GM12878 (cell line): ENCODE measurements around the gene CKMT2. TPM values are rescaled to one million over a fixed set of nuclear protein-coding genes. Genes with fewer than 3 reads are reported as not detected.

Source experiments
- ATAC-seq: fragments of 200-7000 bp; cut with Tn5 transposase; 3 replicates; pipeline ENCODE4 v1.9.1; 2020; ENCODE audit warnings: mild to moderate bottlenecking, moderate library complexity
- BruUV-seq: library from RNA; stranded (reverse); fragments of 400-500 nt; replicated peaks from 2 replicates; lab custom pipeline; 2021; lab: Mats Ljungman, UMichigan
- CTCF ChIA-PET: fragments of 300-600 bp; sonication (Branson Sonifier 250); formaldehyde crosslinking; extraction: SDS; loops from one replicate; lab custom pipeline; 2021; ENCODE audit warnings: inconsistent platforms; lab: Yijun Ruan, JAX
- POLR2A ChIA-PET: fragments of 350-600 bp; formaldehyde crosslinking; extraction: SDS; loops from one replicate; lab custom pipeline; 2021; ENCODE audit warnings: inconsistent platforms; lab: Charles Lee
- RAD21 ChIA-PET: fragments of 300-600 bp; sonication (Branson Sonifier 250); formaldehyde crosslinking; loops from one replicate; lab custom pipeline; 2023; ENCODE audit warnings: antibody characterized with exemption; ENCODE audit not compliant: unreplicated experiment; lab: Charles Lee
- SMC1A ChIA-PET: fragments of 300-600 bp; sonication (Branson Sonifier 250); formaldehyde crosslinking; loops from one replicate; lab custom pipeline; 2023; ENCODE audit not compliant: unreplicated experiment, uncharacterized antibody; lab: Charles Lee
- DNase-seq: peaks from one replicate; pipeline ENCODE4 v3.0.0-alpha.2; 2011; ENCODE audit warnings: low read depth, low spot score
- FAIRE-seq: peaks from 3 replicates; lab custom pipeline; 2011; peaks lifted over from hg19 to GRCh38; lab: Jason Lieb, UNC
- H2AFZ ChIP-seq: 2 replicates; pipeline ENCODE4 v1.6.0; 2011; ENCODE audit warnings: low read depth, low read length, control low read depth; ENCODE audit not compliant: control insufficient read depth
- H3K27ac ChIP-seq: 2 replicates; pipeline ENCODE4 v1.5.1; 2011; ENCODE audit warnings: control low read depth; ENCODE audit not compliant: control insufficient read depth, insufficient read depth
- H3K27me3 ChIP-seq, 2 experiments: replicated peaks in 1 of 2; 2 replicates each; pipeline versions ENCODE4 v1.6.0 to v1.6.1; 2011; ENCODE audit warnings: low read length in 1 of 2; ENCODE audit not compliant: control insufficient read depth in 2 of 2, insufficient read depth in 2 of 2
- H3K36me3 ChIP-seq, 2 experiments: 2 replicates each; pipeline ENCODE4 v1.5.1; 2011; ENCODE audit warnings: low read length in 1 of 2; ENCODE audit not compliant: control insufficient read depth in 2 of 2, insufficient read depth in 2 of 2
- H3K4me1 ChIP-seq: 2 replicates; pipeline ENCODE4 v1.6.1; 2011; ENCODE audit warnings: mild to moderate bottlenecking, low read length, moderate library complexity, mixed read lengths; ENCODE audit not compliant: control insufficient read depth, insufficient read depth
- H3K4me2 ChIP-seq: 2 replicates; pipeline ENCODE4 v1.6.0; 2011; ENCODE audit warnings: control low read depth; ENCODE audit not compliant: control insufficient read depth, insufficient read depth
- H3K4me3 ChIP-seq: fragments of 200-600 bp; sonication (generic); 2 replicates; pipeline ENCODE4 v1.5.1; 2016
- H3K79me2 ChIP-seq: 2 replicates; pipeline ENCODE4 v1.6.0; 2011; ENCODE audit warnings: low read length; ENCODE audit not compliant: control insufficient read depth, insufficient read depth
- H3K9ac ChIP-seq: 2 replicates; pipeline ENCODE4 v1.8.0; 2011; ENCODE audit warnings: low read length, control low read depth, mixed read lengths; ENCODE audit not compliant: control insufficient read depth, insufficient read depth
- H3K9me3 ChIP-seq: replicated peaks from 3 replicates; pipeline ENCODE4 v1.5.1; 2011; ENCODE audit warnings: mild to moderate bottlenecking, low read length; ENCODE audit not compliant: control insufficient read depth, insufficient read depth
- H4K20me1 ChIP-seq: 2 replicates; pipeline ENCODE4 v1.6.0; 2011; ENCODE audit not compliant: control insufficient read depth, insufficient read depth
- CBX3 ChIP-seq: fragments of 200-600 bp; sonication (generic); IDR thresholded peaks from 2 replicates; pipeline ENCODE4 v1.6.1; 2016; ENCODE audit warnings: low read depth, borderline replicate concordance
- CHD4 ChIP-seq: fragments of 200-600 bp; sonication (generic); IDR thresholded peaks from 2 replicates; pipeline ENCODE4 v1.6.1; 2016; ENCODE audit warnings: mild to moderate bottlenecking
- ETV6 ChIP-seq, 2 experiments: fragments of 450-650 bp in 1 of 2; IDR thresholded peaks in 1 of 2; conservative IDR thresholded peaks in 1 of 2; 2 replicates each; pipeline ENCODE4 v1.6.1; 2014; ENCODE audit warnings: antibody characterized with exemption in 1 of 2, borderline replicate concordance in 1 of 2, low read depth in 1 of 2, mild to moderate bottlenecking in 1 of 2, moderate library complexity in 1 of 2
- EZH2 ChIP-seq: IDR thresholded peaks from 2 replicates; pipeline ENCODE4 v1.6.1; 2012; ENCODE audit warnings: low read depth, mild to moderate bottlenecking, control low read depth, inconsistent platforms, low read length, borderline replicate concordance; ENCODE audit not compliant: control insufficient read depth
- FOS ChIP-seq: IDR thresholded peaks from 3 replicates; pipeline ENCODE4 v1.6.1; 2011; ENCODE audit warnings: borderline replicate concordance; ENCODE audit not compliant: insufficient read length; ENCODE audit errors: extremely low read depth
- FOXM1 ChIP-seq: IDR thresholded peaks from 2 replicates; pipeline ENCODE4 v1.6.1; 2012; ENCODE audit warnings: low read depth, mild to moderate bottlenecking, inconsistent platforms, low read length, moderate library complexity
- HDAC2 ChIP-seq: fragments of 200-600 bp; sonication (generic); IDR thresholded peaks from 2 replicates; pipeline ENCODE4 v1.6.1; 2017
- NFXL1 ChIP-seq: fragments of 450-650 bp; IDR thresholded peaks from 2 replicates; pipeline ENCODE4 v1.6.1; 2017; ENCODE audit warnings: antibody characterized with exemption, mild to moderate bottlenecking, borderline replicate concordance
- POU2F2 ChIP-seq: IDR thresholded peaks from 3 replicates; pipeline ENCODE4 v1.6.1; 2011; ENCODE audit warnings: low read depth, mild to moderate bottlenecking, low read length, borderline replicate concordance
- RCOR1 ChIP-seq: conservative IDR thresholded peaks from 2 replicates; pipeline ENCODE4 v1.6.1; 2012; ENCODE audit warnings: low read depth, low read length, improper control_type of control experiment
- REST ChIP-seq: IDR thresholded peaks from 2 replicates; pipeline ENCODE4 v1.6.1; 2012; ENCODE audit warnings: mild to moderate bottlenecking, low read depth, low read length
- SMAD1 ChIP-seq: fragments of 450-650 bp; IDR thresholded peaks from 2 replicates; pipeline ENCODE4 v1.6.1; 2018; ENCODE audit warnings: mild to moderate bottlenecking, low read depth; ENCODE audit not compliant: partially characterized antibody
- SUPT20H ChIP-seq: IDR thresholded peaks from 2 replicates; pipeline ENCODE4 v1.6.1; 2011; ENCODE audit warnings: low read depth, mild to moderate bottlenecking, low read length, moderate library complexity, borderline replicate concordance; ENCODE audit not compliant: control insufficient read depth
- TCF12 ChIP-seq: IDR thresholded peaks from 2 replicates; pipeline ENCODE4 v1.6.1; 2011; ENCODE audit warnings: low read depth, mild to moderate bottlenecking, low read length
- TCF3 ChIP-seq: IDR thresholded peaks from 2 replicates; pipeline ENCODE4 v1.6.1; 2012; ENCODE audit warnings: low read depth, mild to moderate bottlenecking, low read length, borderline replicate concordance; ENCODE audit not compliant: insufficient read depth
- ZNF384 ChIP-seq: IDR thresholded peaks from 2 replicates; pipeline ENCODE4 v1.6.1; 2012; ENCODE audit warnings: low read depth, mild to moderate bottlenecking, low read length, improper control_type of control experiment, borderline replicate concordance
- in situ Hi-C: fragments of 300-500 bp; cut with MboI; formaldehyde crosslinking; loops from 9 replicates; pipeline ENCODE4 v1.14.3; 2018; ENCODE audit warnings: mixed read lengths
- intact Hi-C: fragments of 100-400 bp; cut with micrococcal nuclease; formaldehyde crosslinking; loops from one replicate; pipeline ENCODE4 v1.14.2; 2022; ENCODE audit not compliant: unreplicated experiment
- polyA plus RNA-seq, 11 experiments: library from polyadenylated mRNA; depleted of rRNA in 4 of 11; unstranded in 6 of 11; stranded (reverse) in 5 of 11; fragments of >200 nt; fragmentation: Nextera tagmentation in 4 of 11; fragmentation: Illumina TruSeq in 1 of 11; extraction: Ambion mirVana in 4 of 11; extraction: Trizol in 1 of 11; gene quantifications; 1 replicate in 1 of 11; 2 replicates in 10 of 11; pipeline versions ENCODE4 v1.2.1 to v1.2.3, GENCODE V29; 2011 to 2016; ENCODE audit warnings: inconsistent platforms in 2 of 11, missing spikeins in 2 of 11, low read depth in 1 of 11
- total RNA-seq, 4 experiments: library from RNA; depleted of rRNA in 3 of 4; stranded (reverse); fragments of >200 nt in 3 of 4; fragmentation: Illumina TruSeq in 1 of 4; extraction: Trizol in 1 of 4; gene quantifications; 2 replicates each; pipeline versions ENCODE4 v1.2.1 to v1.2.3, GENCODE V29; 2013 to 2021
- TF ChIP-seq, protein P1 (sequence below): fragments of 150-350 bp; IDR thresholded peaks from 2 replicates; pipeline ENCODE4 v1.6.1; 2016; ENCODE audit warnings: low read depth, low read length
- TF ChIP-seq, protein P2 (sequence below): IDR thresholded peaks from 2 replicates; pipeline ENCODE4 v1.6.1; 2012; ENCODE audit warnings: low read depth, low read length, improper control_type of control experiment

The CKMT2 gene
- total and polyA plus RNA-seq, 10 of the 15 experiments (the other 5 are each of a cell fraction or from before 2014, with no cell fraction given), result 0.70 to 1.2 TPM; not detected in 8

DNA sequence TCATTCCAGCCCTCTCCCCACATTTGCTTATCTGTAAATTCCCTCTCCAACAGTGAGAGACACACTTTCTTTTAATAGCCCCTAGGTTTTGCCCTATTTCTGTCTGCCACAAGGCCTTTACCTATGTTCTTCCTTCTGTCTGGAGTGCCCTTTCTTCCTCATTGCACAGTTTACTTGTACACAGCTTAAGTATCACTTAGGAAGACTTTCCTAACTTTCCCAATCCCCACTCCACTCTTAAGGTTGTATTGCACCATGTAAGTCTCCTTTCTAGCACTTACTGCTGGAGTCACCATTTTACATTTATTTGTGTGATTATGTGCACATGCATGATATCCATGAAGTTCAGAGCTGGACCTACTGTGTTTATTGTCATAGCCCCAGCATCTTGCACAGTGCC lies 10.8 kb upstream of the CKMT2 start:
- ChIA-PET POLR2A (no interaction called here), RAD21 (no interaction called here), SMC1A (no interaction called here), CTCF (interaction anchor here (1.0 kb wide), 1 partner anchor 77 kb away, joined by 4 read pairs; no protein-coding TSS in a partner anchor)
- H3K27ac ChIP-seq, result no peak overlapping the region
- no TSS peak for BruUV-seq
- intact Hi-C loops (no loop called here), in situ Hi-C loops (no loop called here)
- H3K27me3 ChIP-seq, result no peaks in the 10 kb centered on the region
- FAIRE-seq (no peak), ATAC-seq (no peak)
- no peak overlapping the region for H3K4me3 ChIP-seq
- no peak overlapping the region for H2AFZ ChIP-seq
- no peak overlapping the region for H3K9ac ChIP-seq
- no peaks in the 10 kb centered on the region for H3K79me2 ChIP-seq
- no peaks in the 10 kb centered on the region for H3K4me1 ChIP-seq
- H3K36me3 ChIP-seq, result no peaks in the 10 kb centered on the region
- no peak for TF ChIP-seq ZNF384
- no peak for TF ChIP-seq EZH2
- no peak for TF ChIP-seq TCF12
- TF ChIP-seq, protein P1, sequence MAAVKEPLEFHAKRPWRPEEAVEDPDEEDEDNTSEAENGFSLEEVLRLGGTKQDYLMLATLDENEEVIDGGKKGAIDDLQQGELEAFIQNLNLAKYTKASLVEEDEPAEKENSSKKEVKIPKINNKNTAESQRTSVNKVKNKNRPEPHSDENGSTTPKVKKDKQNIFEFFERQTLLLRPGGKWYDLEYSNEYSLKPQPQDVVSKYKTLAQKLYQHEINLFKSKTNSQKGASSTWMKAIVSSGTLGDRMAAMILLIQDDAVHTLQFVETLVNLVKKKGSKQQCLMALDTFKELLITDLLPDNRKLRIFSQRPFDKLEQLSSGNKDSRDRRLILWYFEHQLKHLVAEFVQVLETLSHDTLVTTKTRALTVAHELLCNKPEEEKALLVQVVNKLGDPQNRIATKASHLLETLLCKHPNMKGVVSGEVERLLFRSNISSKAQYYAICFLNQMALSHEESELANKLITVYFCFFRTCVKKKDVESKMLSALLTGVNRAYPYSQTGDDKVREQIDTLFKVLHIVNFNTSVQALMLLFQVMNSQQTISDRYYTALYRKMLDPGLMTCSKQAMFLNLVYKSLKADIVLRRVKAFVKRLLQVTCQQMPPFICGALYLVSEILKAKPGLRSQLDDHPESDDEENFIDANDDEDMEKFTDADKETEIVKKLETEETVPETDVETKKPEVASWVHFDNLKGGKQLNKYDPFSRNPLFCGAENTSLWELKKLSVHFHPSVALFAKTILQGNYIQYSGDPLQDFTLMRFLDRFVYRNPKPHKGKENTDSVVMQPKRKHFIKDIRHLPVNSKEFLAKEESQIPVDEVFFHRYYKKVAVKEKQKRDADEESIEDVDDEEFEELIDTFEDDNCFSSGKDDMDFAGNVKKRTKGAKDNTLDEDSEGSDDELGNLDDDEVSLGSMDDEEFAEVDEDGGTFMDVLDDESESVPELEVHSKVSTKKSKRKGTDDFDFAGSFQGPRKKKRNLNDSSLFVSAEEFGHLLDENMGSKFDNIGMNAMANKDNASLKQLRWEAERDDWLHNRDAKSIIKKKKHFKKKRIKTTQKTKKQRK, result no peak
- TF ChIP-seq, protein P2, sequence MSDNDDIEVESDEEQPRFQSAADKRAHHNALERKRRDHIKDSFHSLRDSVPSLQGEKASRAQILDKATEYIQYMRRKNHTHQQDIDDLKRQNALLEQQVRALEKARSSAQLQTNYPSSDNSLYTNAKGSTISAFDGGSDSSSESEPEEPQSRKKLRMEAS, result no peak
- no peak for TF ChIP-seq FOXM1
- TF ChIP-seq TCF3, result no peak
- TF ChIP-seq CBX3, result no peak
- no peak for TF ChIP-seq FOS
- TF ChIP-seq NFXL1, result no peak
- TF ChIP-seq SUPT20H, result no peak
- TF ChIP-seq SMAD1, result no peak
- TF ChIP-seq POU2F2, result no peak
- no peak for TF ChIP-seq REST
- no peak for TF ChIP-seq RCOR1
- no peak for TF ChIP-seq HDAC2
- TF ChIP-seq ETV6 (conservative IDR thresholded peaks at IDR 0.05 in 1 of 2, IDR thresholded peaks at IDR 0.05 in 1 of 2; ENCODE audit: borderline replicate concordance in 1 of 2, low read depth in 1 of 2), result no peak
- no peak for TF ChIP-seq CHD4
- TF ChIP-seq, all 136 proteins: peak for 0
- H4K20me1 ChIP-seq, result no peaks in the 10 kb centered on the region
- no peak for DNase-seq
- H3K9me3 ChIP-seq, result no peaks in the 10 kb centered on the region
- H3K4me2 ChIP-seq, result no peak overlapping the region
